Karpas-422 (cell line): ENCODE results near the gene LBHD1. TPM values are rescaled to one million over a fixed set of nuclear protein-coding genes. Genes with fewer than 3 reads are reported as not detected.
A peak's percentile ranks its signal among the peaks of the same experiment; 100 is the strongest.

Source experiments
- DNase-seq: peaks from one replicate; pipeline ENCODE4 v3.0.0-alpha.2; 2015
- H2AFZ ChIP-seq: fragments of 200-600 bp; sonication (generic); 2 replicates; pipeline ENCODE4 v1.6.1; 2014; ENCODE audit warnings: antibody characterized with exemption, low read length, mixed read lengths
- H3K27ac ChIP-seq: fragments of 200-600 bp; sonication (generic); 2 replicates; pipeline ENCODE4 v1.5.1; 2014; ENCODE audit warnings: mild to moderate bottlenecking, low read length, moderate library complexity
- H3K27me3 ChIP-seq: fragments of 200-600 bp; sonication (generic); 2 replicates; pipeline ENCODE4 v1.6.1; 2014; ENCODE audit warnings: low read length, mixed read lengths
- H3K36me3 ChIP-seq: fragments of 200-600 bp; sonication (generic); 2 replicates; pipeline ENCODE4 v1.6.1; 2014; ENCODE audit warnings: low read length, mixed read lengths; ENCODE audit not compliant: insufficient read depth
- H3K4me1 ChIP-seq: fragments of 200-600 bp; sonication (generic); 2 replicates; pipeline ENCODE4 v1.6.1; 2014; ENCODE audit warnings: mild to moderate bottlenecking, low read length, mixed read lengths
- H3K4me2 ChIP-seq: fragments of 200-600 bp; sonication (generic); 2 replicates; pipeline ENCODE4 v1.6.1; 2014; ENCODE audit warnings: low read length, low read depth, mild to moderate bottlenecking; ENCODE audit not compliant: poor library complexity, severe bottlenecking
- H3K4me3 ChIP-seq: fragments of 200-600 bp; sonication (generic); 2 replicates; pipeline ENCODE4 v1.5.1; 2014; ENCODE audit warnings: mild to moderate bottlenecking, antibody characterized with exemption, low read length, mixed read lengths
- H3K79me2 ChIP-seq: fragments of 200-600 bp; sonication (generic); 2 replicates; pipeline ENCODE4 v1.6.1; 2014; ENCODE audit warnings: mild to moderate bottlenecking, low read length, mixed read lengths
- H3K9ac ChIP-seq: fragments of 200-600 bp; sonication (generic); 2 replicates; pipeline ENCODE4 v1.6.0; 2014; ENCODE audit warnings: low read length
- H3K9me2 ChIP-seq: fragments of 200-600 bp; sonication (generic), shearing (Covaris generic); replicated peaks from 2 replicates; pipeline ENCODE4 v1.6.0; 2014; ENCODE audit warnings: mild to moderate bottlenecking, low read length, moderate library complexity; ENCODE audit not compliant: insufficient read depth
- H3K9me3 ChIP-seq: fragments of 300-700, 200-600 bp; sonication (generic); 2 replicates; pipeline ENCODE4 v1.6.1; 2014; ENCODE audit warnings: low read length, mixed read lengths
- H4K20me1 ChIP-seq: fragments of 200-600 bp; sonication (generic); 2 replicates; pipeline ENCODE4 v1.6.1; 2014; ENCODE audit warnings: mild to moderate bottlenecking, antibody characterized with exemption, low read length, low read depth; ENCODE audit not compliant: insufficient read depth
- total RNA-seq: library from RNA; depleted of rRNA; stranded (reverse); fragments of >200 nt; shearing (Covaris generic); gene quantifications from 2 replicates; pipeline ENCODE4 v1.2.3, GENCODE V29; 2014; ENCODE audit warnings: low replicate concordance; rRNA removed

The LBHD1 gene
- 18.4 and 28.8 TPM in 2 replicates for total RNA-seq

- Histone ChIP-seq H3K9ac (peak within 1 kb of the TSS; percentile 96), H3K9me3 (no peaks in the 10 kb centered on the region), H3K36me3 (peaks cover 8% of the 10 kb centered on the region; the same call in 1 of the 2 replicates), H3K4me2 (peak within 1 kb of the TSS; percentile 93), H3K4me3 (peak within 1 kb of the TSS; percentile 95), H3K9me2 (no peaks in the 10 kb centered on the region), H2AFZ (peak within 1 kb of the TSS; percentile 17; the same call in 1 of the 2 replicates), H3K79me2 (peaks cover 63% of the 10 kb centered on the region), H3K4me1 (peaks cover 39% of the 10 kb centered on the region), H3K27ac (peak within 1 kb of the TSS; percentile 88), H4K20me1 (no peaks in the 10 kb centered on the region), H3K27me3 (no peaks in the 10 kb centered on the region)
- DNase-seq: peak; percentile 96
Measured at GRCh38 chr11:62671608-62672389, at the start of gene LBHD1, which contains the start of gene UQCC3. LBHD1 (minus strand) TSS chr11:62672267; CDS start chr11:62670031, 2,236 bp downstream. UQCC3 (plus strand) TSS chr11:62671673; CDS start chr11:62671746, 73 bp downstream.

- Histone ChIP-seq H3K36me3 (peaks cover 84% of the 10 kb centered on the region), H4K20me1 (0 out of 2 replicates have a peak, but pooled peaks cover 4% of the 10 kb centered on the region), H3K9me3 (no peaks in the 10 kb centered on the region), H3K4me1 (peaks cover 5% of the 10 kb centered on the region), H3K9me2 (no peaks in the 10 kb centered on the region), H3K4me2 (no peak overlapping the region), H2AFZ (no peak overlapping the region), H3K79me2 (peaks cover 62% of the 10 kb centered on the region), H3K27me3 (no peaks in the 10 kb centered on the region), H3K9ac (no peak overlapping the region), H3K27ac (no peak overlapping the region), H3K4me3 (no peak overlapping the region)
- no peak for DNase-seq
Measured at GRCh38 chr11:62719302-62719978, 47.4 kb upstream of the LBHD1 start.

GRCh38 chr11:62716816-62717215, 44.7 kb upstream of the LBHD1 start:
- no peak for DNase-seq
- no peaks in the 10 kb centered on the region for H3K9me2 ChIP-seq
- no peaks in the 10 kb centered on the region for H3K4me1 ChIP-seq
- H3K27ac ChIP-seq: no peak overlapping the region
- H3K4me2 ChIP-seq: no peak overlapping the region
- H2AFZ ChIP-seq: no peak overlapping the region
- no peaks in the 10 kb centered on the region for H3K27me3 ChIP-seq
- peaks cover 35% of the 10 kb centered on the region for H3K79me2 ChIP-seq
- H3K9ac ChIP-seq: no peak overlapping the region
- H3K36me3 ChIP-seq: peaks cover 80% of the 10 kb centered on the region
- H3K9me3 ChIP-seq: no peaks in the 10 kb centered on the region
- H4K20me1 ChIP-seq: no peaks in the 10 kb centered on the region
- no peak overlapping the region for H3K4me3 ChIP-seq

GRCh38 chr11:62716206-62716605, 44.1 kb upstream of the LBHD1 start:
- no peak overlapping the region for H3K27ac ChIP-seq

GRCh38 chr11:62715150-62716130, 43.4 kb upstream of the LBHD1 start:
- Histone ChIP-seq H3K9ac (no peak overlapping the region), H3K4me1 (no peaks in the 10 kb centered on the region), H3K27ac (no peak overlapping the region), H3K36me3 (peaks cover 72% of the 10 kb centered on the region), H2AFZ (no peak overlapping the region), H3K9me3 (no peaks in the 10 kb centered on the region), H4K20me1 (no peaks in the 10 kb centered on the region), H3K4me2 (no peak overlapping the region), H3K4me3 (no peak overlapping the region), H3K79me2 (peaks cover 24% of the 10 kb centered on the region), H3K9me2 (no peaks in the 10 kb centered on the region), H3K27me3 (no peaks in the 10 kb centered on the region)
- no peak for DNase-seq

More at GRCh38 chr11:62716206-62716605, 44.1 kb upstream of the LBHD1 start:
- no peak for DNase-seq
- H3K79me2 ChIP-seq: peaks cover 29% of the 10 kb centered on the region
- peaks cover 77% of the 10 kb centered on the region for H3K36me3 ChIP-seq
- H3K4me3 ChIP-seq: no peak overlapping the region
- no peaks in the 10 kb centered on the region for H3K9me2 ChIP-seq
- no peak overlapping the region for H3K4me2 ChIP-seq
- no peaks in the 10 kb centered on the region for H3K4me1 ChIP-seq
- H3K9me3 ChIP-seq: no peaks in the 10 kb centered on the region
- H4K20me1 ChIP-seq: no peaks in the 10 kb centered on the region
- H3K27me3 ChIP-seq: no peaks in the 10 kb centered on the region
- H2AFZ ChIP-seq: no peak overlapping the region
- H3K9ac ChIP-seq: no peak overlapping the region

- Histone ChIP-seq H3K36me3 (peaks cover 58% of the 10 kb centered on the region), H3K9me3 (no peaks in the 10 kb centered on the region), H2AFZ (no peak overlapping the region), H3K4me2 (no peak overlapping the region), H3K9ac (no peak overlapping the region), H3K27me3 (no peaks in the 10 kb centered on the region), H3K9me2 (no peaks in the 10 kb centered on the region), H3K79me2 (peaks cover 15% of the 10 kb centered on the region; the same call in 1 of the 2 replicates), H4K20me1 (no peaks in the 10 kb centered on the region), H3K4me3 (no peak overlapping the region), H3K27ac (no peak overlapping the region), H3K4me1 (peaks cover 14% of the 10 kb centered on the region)
- DNase-seq: peak; percentile 44
Measured at GRCh38 chr11:62713343-62713742, 41.3 kb upstream of the LBHD1 start.

- H2AFZ ChIP-seq: no peak overlapping the region
- DNase-seq: peak; percentile 40
- no peak overlapping the region for H3K4me2 ChIP-seq
- no peaks in the 10 kb centered on the region for H3K9me2 ChIP-seq
- H3K9me3 ChIP-seq: no peaks in the 10 kb centered on the region
- H3K79me2 ChIP-seq: peaks cover 14% of the 10 kb centered on the region; the same call in 1 of the 2 replicates
- peaks cover 19% of the 10 kb centered on the region for H3K4me1 ChIP-seq
- no peak overlapping the region for H3K9ac ChIP-seq
- peaks cover 57% of the 10 kb centered on the region for H3K36me3 ChIP-seq
- no peaks in the 10 kb centered on the region for H3K27me3 ChIP-seq
- H3K4me3 ChIP-seq: no peak overlapping the region
- no peak overlapping the region for H3K27ac ChIP-seq
- H4K20me1 ChIP-seq: no peaks in the 10 kb centered on the region
Measured at GRCh38 chr11:62712861-62713260, 40.8 kb upstream of the LBHD1 start.
